SIG-M5 treated with dmso at 0.1 percent for 504 hours (cell line): Measurements from ENCODE around the gene ACOXL.
A peak's percentile ranks its signal among the peaks of the same experiment; 100 is the strongest.
"Not testable (repeated sequence)": the region's sequence is repeated elsewhere in the genome, so short reads cannot be mapped to it uniquely, and the experiment has no call there.

Experiments
- DNase-seq: peaks from one replicate; lab custom pipeline; 2025; ENCODE audit not compliant: unreplicated experiment; lab: John Stamatoyannopoulos, UW

ACOXL gene

DNA sequence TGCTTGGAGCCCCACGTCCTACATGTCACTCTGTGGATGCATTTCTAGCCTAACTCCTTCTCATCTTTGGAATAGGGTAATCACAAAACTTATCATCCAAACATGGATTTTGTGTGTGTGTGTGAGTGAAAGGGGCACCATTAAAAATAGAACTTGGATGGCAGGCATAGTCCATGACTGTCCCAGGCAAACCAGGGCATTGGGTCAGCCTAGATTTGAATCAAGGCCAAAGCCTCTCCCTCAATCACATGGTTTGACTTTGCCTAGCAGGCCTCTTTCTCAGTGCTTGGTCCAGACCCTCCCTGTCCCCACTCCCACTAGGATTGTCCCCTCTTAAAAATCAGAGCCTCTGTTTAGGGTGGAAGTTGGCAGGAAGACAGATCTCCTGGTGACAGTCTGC lies 320.9 kb downstream of the ACOXL start:
- DNase-seq = no peak

DNA sequence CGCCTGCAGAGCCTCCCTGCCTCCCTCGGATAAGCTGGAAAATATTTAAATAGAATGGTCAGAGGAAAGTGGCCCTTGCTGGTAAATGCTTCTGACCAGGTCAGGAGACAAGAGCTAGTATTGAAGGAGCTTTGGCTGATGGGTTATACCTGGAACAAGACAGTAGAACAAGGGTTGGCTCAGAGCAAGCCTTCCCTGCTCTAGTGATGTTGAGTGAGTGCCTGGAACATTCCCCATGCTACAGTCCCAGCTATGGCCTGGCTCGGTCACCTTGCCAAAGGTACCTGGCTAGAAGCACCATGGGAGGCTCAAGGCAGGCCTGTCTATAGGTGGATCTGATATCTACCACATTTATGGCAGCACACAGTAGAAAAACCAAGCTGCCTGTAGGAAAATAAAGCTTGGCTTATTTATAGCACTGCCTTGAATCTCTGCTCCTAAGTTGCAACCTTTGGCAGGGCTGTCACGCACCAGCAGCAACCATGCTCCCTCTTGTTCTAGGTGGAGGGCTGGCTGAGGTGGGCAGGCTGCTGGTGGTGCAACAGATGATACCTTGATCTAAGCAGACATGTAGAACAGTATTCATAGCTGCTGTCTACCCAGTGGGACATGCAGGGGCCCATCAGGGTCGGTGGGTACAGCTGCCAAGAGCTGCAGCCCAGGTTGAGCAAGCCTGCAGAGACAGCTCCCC lies 321.6 kb downstream of the ACOXL start:
- no peak for DNase-seq

DNA sequence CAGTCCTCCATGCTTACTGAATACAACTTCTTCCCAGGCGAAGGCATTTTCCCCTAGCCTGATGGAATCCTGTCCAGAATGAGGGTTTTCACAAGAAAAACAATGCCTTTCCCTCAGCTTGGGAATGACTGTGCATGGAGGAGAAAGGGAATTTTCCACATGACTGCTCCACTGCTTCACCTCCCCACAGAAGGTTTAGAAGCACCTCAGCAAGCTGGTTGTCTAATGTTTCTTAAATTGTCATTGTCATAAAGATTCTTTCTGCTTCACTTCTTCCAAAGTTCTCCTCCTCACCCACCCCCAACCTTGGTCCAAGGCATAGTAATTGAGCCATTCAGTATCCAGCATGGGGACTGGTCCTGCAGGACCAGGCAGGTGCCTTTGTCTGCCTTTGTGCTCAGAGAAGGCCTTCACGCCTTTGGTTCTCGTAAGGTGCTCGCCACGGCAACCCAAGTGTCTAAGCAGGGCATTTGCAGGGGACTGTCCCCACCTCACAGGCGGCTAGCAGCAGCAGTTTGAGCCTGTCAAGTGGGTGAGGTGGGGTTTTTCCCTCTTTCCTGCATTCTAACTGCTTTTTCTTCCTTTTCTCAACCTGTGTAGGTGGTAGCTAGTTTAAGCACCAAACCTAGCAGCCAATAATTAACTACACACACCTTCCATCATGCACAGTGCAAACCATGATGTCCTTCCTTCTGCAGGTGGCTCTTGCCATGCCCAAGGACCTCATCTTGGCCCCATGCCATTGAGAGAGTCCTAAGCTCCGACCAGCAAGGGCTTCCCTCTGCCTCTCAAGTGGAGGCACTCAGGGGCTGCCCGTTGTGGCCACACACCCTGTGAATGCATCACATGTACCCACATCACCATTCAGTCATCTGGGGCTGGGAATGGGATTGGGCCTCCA lies 322.7 kb downstream of the ACOXL start:
- DNase-seq = no peak

DNA sequence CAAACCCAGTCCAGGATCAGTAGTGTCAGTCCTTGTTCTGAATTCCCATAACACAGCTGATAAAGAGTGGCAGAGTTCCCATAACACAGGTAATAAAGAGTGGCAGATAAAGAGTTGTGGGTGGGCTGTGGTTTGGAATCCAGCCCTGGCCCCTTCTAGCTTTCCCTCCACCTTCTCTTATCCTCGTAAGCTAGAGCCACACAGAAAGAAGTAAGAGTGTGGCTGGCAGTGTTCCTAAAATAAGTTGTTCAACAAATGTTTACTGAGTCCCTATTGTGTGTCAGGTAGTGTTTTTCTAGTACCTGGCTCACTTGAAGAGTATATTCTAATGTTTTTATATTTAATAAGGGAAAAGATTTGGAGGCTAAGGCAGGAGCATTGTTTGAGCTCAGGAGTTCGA lies 323.4 kb downstream of the ACOXL start:
- no peak for DNase-seq

DNA sequence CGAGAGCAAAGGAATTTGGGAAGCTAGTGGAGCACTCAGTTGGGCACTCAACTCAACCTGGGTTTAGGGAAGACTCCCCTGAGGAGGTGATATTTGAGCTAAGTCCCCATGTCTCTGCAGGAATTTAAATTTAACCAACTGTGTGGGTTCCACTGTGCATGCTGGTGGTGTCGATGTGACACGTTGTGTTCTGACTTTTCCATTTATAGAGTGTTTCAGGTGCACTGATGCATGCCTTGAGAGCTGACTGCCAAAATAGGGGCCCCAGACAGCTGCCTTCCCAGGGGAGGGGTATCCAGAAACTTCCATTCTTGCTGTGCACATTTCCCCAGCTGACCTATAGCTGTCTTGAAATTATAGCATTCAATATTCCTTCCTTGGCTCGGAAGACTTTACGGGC lies 324.7 kb downstream of the ACOXL start:
- DNase-seq = no peak

DNA sequence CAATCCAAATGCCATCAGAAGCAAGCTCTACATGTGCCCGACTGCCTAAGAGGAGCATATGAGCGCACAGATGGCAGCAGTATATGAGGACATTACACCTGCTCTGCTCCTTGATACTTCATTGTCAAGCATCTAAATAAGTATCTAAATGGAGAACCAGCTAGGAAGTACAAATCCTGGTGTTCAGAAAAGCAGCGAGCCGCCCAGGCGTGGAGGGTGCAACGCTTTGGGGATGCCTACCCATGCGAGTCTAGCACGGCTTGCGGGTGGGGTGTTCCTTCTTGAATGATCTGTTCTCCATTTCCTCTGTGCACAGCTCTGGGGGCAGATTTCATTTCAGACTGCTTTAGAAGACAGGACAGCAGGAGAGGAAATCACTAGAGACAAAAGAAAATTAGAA lies 325.3 kb downstream of the ACOXL start:
- DNase-seq = no peak

DNA sequence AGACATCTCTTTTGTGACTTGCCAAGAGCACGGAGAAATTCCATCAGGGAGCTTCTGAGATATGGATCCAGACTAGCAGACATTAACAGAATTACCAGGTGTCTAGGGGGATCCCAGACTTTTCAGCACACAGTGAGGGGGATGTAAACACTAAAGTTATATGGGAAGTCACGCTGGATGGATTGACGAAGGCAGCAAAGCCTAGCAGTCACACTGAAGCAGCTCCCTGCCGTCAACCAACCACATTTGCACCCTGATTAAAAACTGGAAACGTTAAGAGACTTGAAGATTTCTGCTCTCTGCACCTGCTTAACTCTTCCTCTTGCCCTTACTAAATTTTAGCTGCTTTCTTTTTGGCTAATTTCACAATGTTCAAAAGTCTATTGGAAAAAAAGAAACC lies 325.9 kb downstream of the ACOXL start:
- DNase-seq = no peak

DNA sequence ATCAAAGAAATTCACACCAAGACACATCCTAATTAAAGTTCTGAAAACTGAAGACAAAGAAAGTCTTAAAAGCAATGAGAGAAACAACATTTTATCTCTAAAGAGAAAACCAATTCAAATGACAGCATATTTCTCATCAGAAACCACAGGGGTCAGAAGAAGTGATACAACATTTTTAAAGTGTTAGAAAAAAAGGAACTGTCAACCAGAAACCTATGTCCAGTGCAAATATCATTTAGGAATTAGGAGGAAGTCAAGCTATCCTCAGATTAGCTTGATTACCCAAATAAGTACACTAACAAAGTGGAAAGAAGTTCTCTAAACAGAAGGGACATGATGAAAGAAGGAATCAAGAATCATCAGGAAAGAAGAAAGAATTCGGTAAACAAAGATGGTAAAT lies 328.8 kb downstream of the ACOXL start:
- DNase-seq = peak; percentile 62

DNA sequence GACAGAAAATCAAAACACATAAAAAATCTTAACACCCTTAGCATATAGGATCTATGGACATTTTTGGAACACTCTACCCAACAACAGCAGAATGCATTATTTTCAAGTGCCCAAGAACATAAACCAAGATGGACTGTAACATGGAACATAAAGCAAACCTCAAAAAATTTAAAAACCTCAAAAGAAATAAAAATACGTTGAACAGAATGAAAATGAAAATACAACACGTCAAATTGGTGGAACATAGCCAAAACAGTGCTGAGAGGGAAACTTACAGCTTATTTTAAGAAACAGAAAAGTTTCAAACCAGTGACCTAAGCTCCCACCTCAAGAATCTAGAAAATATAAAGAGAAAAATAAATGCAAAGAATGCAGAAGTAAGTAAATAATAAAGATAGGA lies 330.0 kb downstream of the ACOXL start:
- DNase-seq = no peak

DNA sequence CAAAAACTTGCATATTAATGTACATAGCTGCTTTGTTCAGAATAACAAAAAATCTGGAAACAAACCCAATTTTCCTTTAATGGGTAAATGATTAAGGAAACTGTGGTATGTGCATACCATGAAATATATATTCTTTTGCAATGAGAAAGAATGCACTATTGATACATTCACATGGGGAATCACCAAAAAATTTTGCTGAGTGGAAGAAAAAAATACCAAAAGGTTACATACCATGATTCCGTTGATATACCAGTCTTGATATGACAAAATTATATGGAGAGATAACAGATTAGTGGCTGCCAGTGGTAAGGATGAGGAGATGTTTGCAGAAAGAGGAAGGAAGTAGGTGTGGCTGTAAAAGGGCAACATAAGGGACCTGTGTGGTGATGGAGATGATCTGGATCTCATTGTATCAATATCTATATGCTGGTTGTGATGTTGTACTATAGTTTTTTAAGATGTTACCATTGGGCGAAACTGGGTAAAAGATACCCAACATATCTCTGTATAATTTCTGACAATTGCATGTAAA lies 333.8 kb downstream of the ACOXL start:
- DNase-seq = peak; percentile 38

DNA sequence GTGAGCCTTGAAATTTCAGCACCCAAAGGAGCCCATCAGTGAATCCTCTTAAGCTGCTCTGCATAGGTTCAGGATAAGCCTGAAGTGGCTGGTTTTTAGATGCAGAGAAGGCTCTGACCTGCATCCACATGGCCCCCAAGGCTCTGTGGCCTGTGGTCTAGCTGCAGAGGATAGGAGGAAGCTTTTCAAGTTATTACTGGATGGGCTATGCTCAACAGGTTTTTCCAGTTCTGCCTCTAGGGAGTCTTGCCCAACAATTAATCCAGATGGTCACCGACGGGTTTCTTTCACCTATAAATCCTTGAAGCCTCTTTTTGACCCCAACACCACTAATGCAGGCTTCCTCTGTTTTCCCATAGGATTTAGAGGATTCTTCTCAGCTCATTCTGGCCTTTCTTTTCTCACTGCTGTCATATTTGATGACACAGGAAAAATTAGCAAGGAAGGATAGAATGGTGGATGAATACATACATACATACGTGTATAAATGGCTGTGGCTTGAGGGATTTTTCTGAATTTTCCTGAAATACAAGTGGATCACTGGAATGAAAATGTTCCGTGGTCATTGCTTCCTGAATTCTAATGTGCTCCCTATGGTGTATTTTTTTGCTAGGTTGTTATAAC lies 336.2 kb downstream of the ACOXL start:
- DNase-seq = peak; percentile 39

DNA sequence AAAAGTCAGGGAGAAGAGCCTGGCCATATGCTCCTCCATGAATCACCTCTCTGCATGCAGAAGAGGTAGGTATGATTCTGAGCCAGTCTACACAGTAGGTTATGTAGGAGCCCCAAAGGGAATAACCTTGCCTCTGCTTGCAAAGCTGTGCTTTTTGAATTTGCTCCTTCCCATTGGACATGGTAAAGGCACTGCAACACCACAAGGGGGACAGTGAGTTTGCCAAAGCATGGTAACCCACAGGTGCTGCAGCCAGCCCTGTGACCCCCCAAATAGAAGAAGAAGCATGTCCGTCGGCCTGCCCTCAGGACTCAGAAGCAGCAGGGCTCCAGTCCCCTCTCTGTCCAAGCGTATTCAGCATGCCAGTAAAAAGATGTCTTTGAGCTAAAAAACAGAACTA lies 337.3 kb downstream of the ACOXL start:
- no peak for DNase-seq

DNA sequence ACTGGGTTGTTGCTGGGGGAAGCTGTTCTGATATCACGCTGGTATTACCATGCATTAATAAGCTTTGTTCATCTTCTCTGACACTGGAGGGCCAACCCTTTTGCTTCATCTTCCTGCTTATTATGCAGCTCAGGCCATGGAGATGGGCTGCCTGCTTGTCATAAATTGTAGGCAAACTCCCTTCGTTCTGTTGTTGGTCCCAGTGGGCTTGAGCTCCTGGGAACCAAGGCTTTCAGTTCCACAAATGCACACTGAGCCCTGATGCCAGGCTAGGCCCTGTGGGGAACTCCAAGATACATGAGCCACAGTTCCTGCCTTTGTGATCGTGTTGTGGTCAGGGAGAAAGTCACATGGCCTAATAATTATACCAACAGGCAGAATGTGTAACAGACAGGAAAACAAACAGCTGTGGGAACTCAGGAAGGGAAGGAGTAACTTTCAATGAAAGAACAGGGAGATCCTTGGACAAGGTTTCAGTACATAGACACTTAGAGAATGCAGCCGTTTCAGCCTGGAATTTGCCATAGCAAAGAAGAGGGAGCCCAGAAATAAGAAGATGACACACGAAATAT lies 339.3 kb downstream of the ACOXL start:
- DNase-seq = no peak

DNA sequence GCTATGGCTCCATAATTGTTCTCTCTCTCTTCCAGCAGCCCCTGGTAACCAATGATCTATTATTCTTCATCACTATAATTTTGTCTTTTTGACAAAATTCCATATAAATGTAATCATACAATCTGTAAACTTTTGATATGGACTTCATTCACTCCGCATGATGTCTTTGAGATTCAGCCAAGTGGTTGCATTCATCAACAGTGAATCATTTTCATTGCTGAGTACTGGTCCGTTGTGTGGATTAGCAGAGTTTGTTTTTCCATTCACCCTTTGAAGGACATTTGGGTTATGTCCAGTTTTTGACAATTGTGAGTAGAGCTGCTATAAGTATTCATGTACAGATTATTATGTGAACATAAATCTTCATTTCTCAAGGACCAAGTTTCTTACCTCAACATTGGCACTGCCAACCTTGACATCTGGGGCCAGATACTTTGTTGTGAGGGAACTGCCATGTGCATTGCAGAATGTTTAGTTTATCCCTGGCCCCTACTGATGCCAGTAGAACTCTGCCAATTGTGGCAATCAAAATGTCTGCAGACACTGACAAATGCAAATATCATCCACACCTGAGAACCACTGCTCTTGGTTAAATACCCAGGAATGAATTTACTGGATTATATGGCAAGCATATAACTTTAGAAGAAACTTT lies 340.0 kb downstream of the ACOXL start:
- DNase-seq = no peak

DNA sequence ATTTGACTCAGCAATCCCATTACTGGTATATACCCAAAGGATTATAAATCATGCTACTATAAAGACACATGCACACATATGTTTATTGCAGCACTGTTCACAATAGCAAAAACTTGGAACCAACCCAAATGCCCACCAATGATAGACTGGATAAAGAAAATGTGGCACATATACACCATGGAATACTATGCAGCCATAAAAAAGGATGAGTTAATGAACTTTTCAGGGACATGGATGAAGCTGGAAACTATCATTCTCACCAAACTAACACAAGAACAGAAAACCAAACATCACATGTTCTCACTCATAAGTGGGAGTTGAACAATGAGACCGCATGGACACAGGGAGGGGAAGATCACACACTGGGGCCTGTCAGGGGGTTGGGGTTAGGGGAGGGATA lies 350.3 kb downstream of the ACOXL start:
- DNase-seq = not testable (repeated sequence)

DNA sequence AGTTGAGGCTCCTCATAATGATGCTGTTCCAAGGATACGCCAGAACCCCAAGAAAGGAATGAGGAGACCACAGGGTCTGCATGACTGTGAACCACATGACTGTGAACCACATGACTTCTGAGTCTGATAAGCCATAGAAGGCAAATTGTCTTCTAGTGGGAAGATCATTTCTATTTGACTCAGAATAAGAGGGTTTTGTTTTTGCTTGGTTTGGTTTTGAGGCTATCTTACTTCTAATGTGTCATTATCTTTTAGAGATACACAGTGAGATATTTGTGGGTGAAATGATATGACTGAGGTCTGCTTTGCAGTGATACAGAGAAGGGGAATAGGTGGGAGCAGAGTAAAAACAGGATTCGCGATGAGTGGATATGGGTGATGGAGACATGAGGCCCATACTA lies 359.4 kb downstream of the ACOXL start:
- DNase-seq = no peak

DNA sequence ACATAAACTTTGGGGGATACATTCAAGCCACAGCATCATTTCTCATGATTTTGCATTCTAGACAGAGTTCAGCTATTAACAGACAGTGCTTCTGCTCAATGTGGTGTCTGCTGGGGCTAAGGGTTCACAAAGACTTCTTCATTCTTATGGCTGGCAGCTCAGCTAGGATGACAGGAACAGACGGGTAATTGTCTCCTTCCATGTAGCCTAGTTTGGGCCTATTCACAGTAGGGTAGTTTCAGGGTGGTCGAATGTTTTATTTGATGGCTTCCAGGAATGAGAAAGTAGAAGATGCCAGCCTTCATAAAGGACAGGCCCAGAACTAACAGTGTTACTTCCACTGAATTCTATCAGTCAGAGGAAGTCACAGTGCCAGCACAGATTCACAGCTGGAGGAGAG lies 362.3 kb downstream of the ACOXL start:
- DNase-seq = no peak

DNA sequence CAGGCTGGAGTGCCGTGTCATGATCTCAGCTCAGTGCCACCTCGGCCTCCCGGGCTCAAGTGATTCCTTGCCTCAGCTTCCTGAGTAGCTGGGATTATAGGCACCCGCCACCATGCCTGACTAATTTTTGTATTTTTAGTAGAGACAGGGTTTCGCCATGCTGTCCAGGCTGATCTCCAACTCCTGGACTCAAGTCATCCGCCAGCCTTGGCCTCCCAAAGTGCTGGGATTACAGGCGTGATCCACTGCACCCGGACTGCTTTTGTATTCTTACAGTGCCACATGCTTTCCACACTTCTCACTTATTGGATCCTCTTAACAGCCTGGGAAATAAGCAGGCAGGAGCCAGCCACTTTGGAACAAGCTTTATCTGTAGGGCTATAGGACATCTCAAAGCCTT lies 363.1 kb downstream of the ACOXL start:
- no peak for DNase-seq

DNA sequence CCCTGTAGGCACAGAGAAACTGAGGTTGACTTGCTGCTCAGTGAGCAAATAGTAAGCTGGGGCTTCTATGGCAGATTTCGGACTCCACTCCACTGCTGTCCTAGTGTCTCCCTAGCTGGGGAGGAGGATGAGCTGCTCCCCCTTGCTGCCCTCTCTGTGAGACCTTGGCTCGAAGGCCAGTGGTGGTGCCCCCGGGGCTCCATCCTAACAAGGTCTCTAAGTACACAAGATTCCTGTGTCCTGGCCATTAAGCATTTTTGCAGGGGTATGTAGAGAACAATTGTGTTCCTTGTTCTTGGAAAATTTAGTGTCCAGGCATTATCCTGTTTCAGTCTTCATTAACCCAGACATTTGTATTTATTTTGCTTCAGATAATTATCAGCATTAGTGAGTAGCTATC lies 367.0 kb downstream of the ACOXL start:
- no peak for DNase-seq

DNA sequence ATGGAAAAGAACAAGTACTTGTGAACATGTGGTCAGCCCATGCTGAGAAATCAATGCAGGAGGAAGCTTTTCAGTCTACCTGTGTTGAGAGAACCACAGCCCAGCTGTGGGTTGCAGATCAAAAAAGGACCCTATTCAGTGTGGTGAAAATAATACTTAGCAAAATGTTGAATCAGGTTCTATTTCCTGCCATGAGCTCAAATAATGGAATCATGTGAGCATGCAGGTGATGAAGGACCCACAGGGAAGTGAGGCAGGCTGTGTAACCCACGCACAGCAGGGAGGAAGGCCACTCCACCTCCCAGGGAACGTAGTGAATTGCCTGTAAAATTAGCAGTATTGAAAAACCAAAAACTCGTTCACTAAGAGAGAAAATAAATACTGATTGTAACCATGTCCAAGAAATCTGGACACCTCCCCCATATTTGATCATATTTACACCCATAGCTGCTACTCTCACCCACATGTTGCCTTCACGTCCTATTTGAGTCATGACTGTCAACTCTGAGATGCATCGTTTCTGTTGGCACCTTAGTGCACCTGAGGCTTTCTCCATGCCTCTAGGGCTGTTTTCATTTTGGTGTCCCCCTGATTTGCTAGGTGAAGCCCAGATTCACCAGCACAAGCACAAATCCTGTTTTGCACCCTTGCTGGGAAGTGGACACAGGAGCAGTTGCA lies 367.9 kb downstream of the ACOXL start:
- DNase-seq = no peak
